Mesendoderm (in vitro differentiated cells): ENCODE data around the gene HAS3.
"Not testable (repeated sequence)": the region's sequence is repeated elsewhere in the genome, so short reads cannot be mapped to it uniquely, and the experiment has no call there.

Source experiments
- DNase-seq: peaks from one replicate; pipeline ENCODE4 v3.0.0; 2013
- H2AK5ac ChIP-seq: 2 replicates; pipeline ENCODE4 v1.6.1; 2013; ENCODE audit warnings: low read length, inconsistent platforms
- H2BK120ac ChIP-seq: 2 replicates; pipeline ENCODE4 v1.6.1; 2013; ENCODE audit warnings: low read depth, mild to moderate bottlenecking, low read length, moderate library complexity, mixed read lengths
- H2BK15ac ChIP-seq: replicated peaks from 2 replicates; pipeline ENCODE4 v1.6.1; 2013; ENCODE audit warnings: low read depth, mild to moderate bottlenecking, moderate library complexity
- H2BK5ac ChIP-seq: 2 replicates; pipeline ENCODE4 v1.6.1; 2013; ENCODE audit warnings: low read length, inconsistent platforms
- H3K18ac ChIP-seq: 2 replicates; pipeline ENCODE4 v1.6.1; 2013; ENCODE audit warnings: mild to moderate bottlenecking, low read length, mixed read lengths
- H3K23ac ChIP-seq: one replicate; pipeline ENCODE4 v1.6.1; 2013; ENCODE audit warnings: low read length
- H3K27ac ChIP-seq: 2 replicates; pipeline ENCODE4 v1.5.1; 2013; ENCODE audit warnings: low read depth, mild to moderate bottlenecking, inconsistent platforms, low read length, moderate library complexity
- H3K27me3 ChIP-seq: 2 replicates; pipeline ENCODE4 v1.6.1; 2013; ENCODE audit warnings: low read length, control low read depth, mild to moderate bottlenecking, inconsistent platforms; ENCODE audit not compliant: insufficient read depth, poor library complexity
- H3K36me3 ChIP-seq: 2 replicates; pipeline ENCODE4 v1.6.1; 2013; ENCODE audit warnings: low read length, inconsistent platforms; ENCODE audit not compliant: control insufficient read depth, insufficient read depth
- H3K4ac ChIP-seq: one replicate; pipeline ENCODE4 v1.6.1; 2013; ENCODE audit warnings: low read depth, mild to moderate bottlenecking, low read length, moderate library complexity
- H3K4me1 ChIP-seq: 2 replicates; pipeline ENCODE4 v1.6.1; 2013; ENCODE audit warnings: low read depth, low read length, inconsistent platforms; ENCODE audit not compliant: control insufficient read depth
- H3K4me2 ChIP-seq: 2 replicates; pipeline ENCODE4 v1.6.1; 2013; ENCODE audit warnings: low read length
- H3K4me3 ChIP-seq: 2 replicates; pipeline ENCODE4 v1.5.1; 2013; ENCODE audit warnings: mild to moderate bottlenecking, low read length
- H3K56ac ChIP-seq: one replicate; pipeline ENCODE4 v1.6.1; 2013; ENCODE audit warnings: low read length
- H3K79me1 ChIP-seq: 2 replicates; pipeline ENCODE4 v1.6.1; 2013; ENCODE audit warnings: low read length, inconsistent platforms
- H3K79me2 ChIP-seq: 2 replicates; pipeline ENCODE4 v1.6.1; 2013; ENCODE audit warnings: mild to moderate bottlenecking, low read length; ENCODE audit not compliant: control insufficient read depth, insufficient read depth
- H3K9ac ChIP-seq: 2 replicates; pipeline ENCODE4 v1.6.1; 2013; ENCODE audit warnings: low read length, inconsistent platforms
- H4K5ac ChIP-seq: one replicate; pipeline ENCODE4 v1.6.1; 2013; ENCODE audit warnings: low read length
- H4K8ac ChIP-seq: one replicate; pipeline ENCODE4 v1.6.1; 2013; ENCODE audit warnings: low read depth, mild to moderate bottlenecking, control low read depth, low read length, moderate library complexity
- WGBS: extraction: QIAGEN DNeasy Blood & Tissue Kit; methylation state at CpG from one replicate; pipeline ENCODE4 v1.1.7; 2013; ENCODE audit warnings: low lambda C conversion rate, missing lambda C conversion rate; ENCODE audit not compliant: insufficient coverage; ENCODE audit errors: extremely low coverage; 5-methylcytosine and 5-hydroxymethylcytosine counted together

HAS3 gene

GRCh38 chr16:69141936-69142335 lies 36.5 kb downstream of the HAS3 start:
- Histone ChIP-seq H4K8ac (no peak overlapping the region), H3K79me2 (peaks cover 3% of the 10 kb centered on the region), H3K4me3 (no peak overlapping the region), H3K56ac (no peak overlapping the region), H3K27ac (no peak overlapping the region), H3K27me3 (no peaks in the 10 kb centered on the region), H3K4ac (no peak overlapping the region), H2BK120ac (no peak overlapping the region), H3K36me3 (peaks cover 19% of the 10 kb centered on the region), H2BK5ac (no peak overlapping the region), H2BK15ac (no peak overlapping the region), H4K5ac (no peak overlapping the region), H3K18ac (no peak overlapping the region), H3K9ac (no peak overlapping the region), H3K79me1 (peaks cover 10% of the 10 kb centered on the region), H3K23ac (no peak overlapping the region), H3K4me1 (no peaks in the 10 kb centered on the region), H3K4me2 (no peak overlapping the region), H2AK5ac (no peak overlapping the region)
- no peak for DNase-seq
- WGBS: no CpG with 5 or more reads among the region's 4 CpGs

- WGBS: no CpG with 5 or more reads among the region's 11 CpGs
- no peak overlapping the region for H2BK120ac ChIP-seq
- H3K9ac ChIP-seq: no peak overlapping the region
- peaks cover 8% of the 10 kb centered on the region for H3K79me1 ChIP-seq
- peaks cover 19% of the 10 kb centered on the region for H3K36me3 ChIP-seq
- no peaks in the 10 kb centered on the region for H3K79me2 ChIP-seq
- H3K4me2 ChIP-seq: no peak overlapping the region
- no peak overlapping the region for H2BK15ac ChIP-seq
- no peak overlapping the region for H3K4me3 ChIP-seq
- H3K27me3 ChIP-seq: no peaks in the 10 kb centered on the region
- H3K23ac ChIP-seq: no peak overlapping the region
- H2AK5ac ChIP-seq: no peak overlapping the region
- no peak overlapping the region for H2BK5ac ChIP-seq
- no peak overlapping the region for H3K27ac ChIP-seq
- no peak overlapping the region for H4K8ac ChIP-seq
- DNase-seq: no peak
- H3K18ac ChIP-seq: no peak overlapping the region
- H3K56ac ChIP-seq: no peak overlapping the region
- no peaks in the 10 kb centered on the region for H3K4me1 ChIP-seq
- no peak overlapping the region for H4K5ac ChIP-seq
- H3K4ac ChIP-seq: no peak overlapping the region
These were observed 37.7 kb downstream of the HAS3 start for GRCh38 chr16:69143116-69143515.

- WGBS: no CpG with 5 or more reads among the region's 4 CpGs
- Histone ChIP-seq H3K36me3 (peaks cover 15% of the 10 kb centered on the region), H3K4me2 (no peak overlapping the region), H3K27ac (no peak overlapping the region), H3K4me1 (no peaks in the 10 kb centered on the region), H3K23ac (no peak overlapping the region), H2AK5ac (no peak overlapping the region), H3K56ac (no peak overlapping the region), H3K27me3 (no peaks in the 10 kb centered on the region), H3K79me2 (no peaks in the 10 kb centered on the region), H2BK120ac (no peak overlapping the region), H3K79me1 (peaks cover 6% of the 10 kb centered on the region), H3K18ac (no peak overlapping the region), H2BK15ac (no peak overlapping the region), H3K9ac (no peak overlapping the region), H4K8ac (no peak overlapping the region), H3K4ac (no peak overlapping the region), H2BK5ac (no peak overlapping the region), H3K4me3 (no peak overlapping the region), H4K5ac (no peak overlapping the region)
- DNase-seq: no peak
These were observed 40.2 kb downstream of the HAS3 start for GRCh38 chr16:69145658-69146057.

- not testable (repeated sequence) for H3K4me3 ChIP-seq, H3K79me2 ChIP-seq, H2AK5ac ChIP-seq, H3K79me1 ChIP-seq, H2BK5ac ChIP-seq, H3K27ac ChIP-seq, H3K4me2 ChIP-seq, H3K18ac ChIP-seq, H3K4me1 ChIP-seq, H4K8ac ChIP-seq, H2BK120ac ChIP-seq, H3K9ac ChIP-seq, DNase-seq, H3K27me3 ChIP-seq, H3K4ac ChIP-seq, H4K5ac ChIP-seq, H3K56ac ChIP-seq, H2BK15ac ChIP-seq, H3K23ac ChIP-seq
- no CpG with 5 or more reads among the region's 9 CpGs for WGBS
- H3K36me3 ChIP-seq: peaks cover 14% of the 10 kb centered on the region
These were observed 44.2 kb downstream of the HAS3 start for GRCh38 chr16:69149621-69150020.

GRCh38 chr16:69150146-69150865 lies 44.9 kb downstream of the HAS3 start:
- DNase-seq: peak; percentile 80
- H2BK15ac ChIP-seq: no peak overlapping the region
- H3K36me3 ChIP-seq: peaks cover 14% of the 10 kb centered on the region

GRCh38 chr16:69157196-69157595 lies 51.7 kb downstream of the HAS3 start:
- no peaks in the 10 kb centered on the region for H3K4me1 ChIP-seq
- peaks cover 2% of the 10 kb centered on the region for H3K79me1 ChIP-seq
- H3K4me3 ChIP-seq: no peak overlapping the region
- H4K8ac ChIP-seq: no peak overlapping the region
- H3K27me3 ChIP-seq: no peaks in the 10 kb centered on the region
- no peak overlapping the region for H3K4me2 ChIP-seq
- no peak overlapping the region for H3K56ac ChIP-seq
- DNase-seq: no peak
- no peak overlapping the region for H3K27ac ChIP-seq
- no peak overlapping the region for H3K9ac ChIP-seq
- H3K4ac ChIP-seq: no peak overlapping the region
- no CpG with 5 or more reads among the region's 3 CpGs for whole genome bisulfite sequencing
- no peak overlapping the region for H4K5ac ChIP-seq
- H3K79me2 ChIP-seq: no peaks in the 10 kb centered on the region
- no peak overlapping the region for H2AK5ac ChIP-seq
- H2BK15ac ChIP-seq: no peak overlapping the region
- H3K23ac ChIP-seq: no peak overlapping the region
- H2BK120ac ChIP-seq: no peak overlapping the region
- H3K36me3 ChIP-seq: peaks cover 18% of the 10 kb centered on the region
- H2BK5ac ChIP-seq: no peak overlapping the region
- H3K18ac ChIP-seq: no peak overlapping the region

More at GRCh38 chr16:69150146-69150865, 44.9 kb downstream of the HAS3 start:
- Histone ChIP-seq H3K79me2 (no peaks in the 10 kb centered on the region), H2AK5ac (no peak overlapping the region), H3K4me3 (no peak overlapping the region), H2BK5ac (no peak overlapping the region), H3K27ac (no peak overlapping the region), H3K23ac (no peak overlapping the region), H2BK120ac (no peak overlapping the region), H3K4ac (no peak overlapping the region), H4K8ac (no peak overlapping the region), H3K18ac (no peak overlapping the region), H3K4me2 (no peak overlapping the region), H3K79me1 (peaks cover 5% of the 10 kb centered on the region), H3K9ac (no peak overlapping the region), H3K4me1 (no peaks in the 10 kb centered on the region), H4K5ac (no peak overlapping the region), H3K27me3 (no peaks in the 10 kb centered on the region), H3K56ac (no peak overlapping the region)
- WGBS: no CpG with 5 or more reads among the region's 16 CpGs
